GM18526 (cell line): ENCODE results near the gene GJD3.

Experiments
- POLR2A ChIP-seq: IDR thresholded peaks from 3 replicates; pipeline ENCODE4 v1.6.1; 2011; ENCODE audit not compliant: insufficient read length; ENCODE audit errors: extremely low read depth

The GJD3 gene

DNA sequence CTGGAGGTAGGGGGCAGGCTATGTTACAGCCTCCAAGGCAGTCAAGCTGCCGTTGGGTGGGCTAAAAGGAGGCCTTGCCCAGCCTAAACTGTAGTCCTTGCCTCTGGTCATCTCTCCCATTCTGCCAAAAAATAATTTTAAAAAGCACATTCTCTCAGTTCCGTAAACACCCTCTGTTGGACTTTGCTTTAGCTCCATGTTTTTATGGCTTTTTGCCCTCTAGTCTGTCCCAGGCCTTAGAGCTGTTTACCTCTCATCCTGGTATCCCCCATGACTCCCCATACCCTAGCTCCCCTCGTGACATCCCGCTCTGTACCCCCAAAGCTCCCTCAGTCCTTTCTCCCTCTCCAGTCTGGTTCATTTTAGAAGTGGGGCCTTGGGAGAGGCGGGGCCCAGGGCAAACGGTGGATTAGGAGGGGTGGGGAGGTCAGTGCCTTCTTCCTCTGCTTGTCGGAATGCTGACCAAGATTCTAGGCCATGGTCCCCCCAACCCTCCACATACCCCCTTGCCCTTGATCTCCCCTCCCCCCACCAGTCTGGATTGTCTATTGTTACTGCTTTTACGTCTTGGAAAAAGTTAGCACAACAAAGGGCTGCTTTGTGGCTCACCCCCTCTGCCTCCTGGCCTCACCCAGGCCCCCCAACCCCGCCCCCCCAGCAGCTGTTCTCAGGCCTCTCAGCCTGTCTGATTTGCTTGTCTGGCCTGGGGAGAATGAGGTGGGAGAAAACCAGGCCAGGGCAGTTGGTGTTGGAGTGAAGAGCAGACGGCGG, 18.4 kb downstream of the GJD3 start:
- TF ChIP-seq POLR2A = no peak

DNA sequence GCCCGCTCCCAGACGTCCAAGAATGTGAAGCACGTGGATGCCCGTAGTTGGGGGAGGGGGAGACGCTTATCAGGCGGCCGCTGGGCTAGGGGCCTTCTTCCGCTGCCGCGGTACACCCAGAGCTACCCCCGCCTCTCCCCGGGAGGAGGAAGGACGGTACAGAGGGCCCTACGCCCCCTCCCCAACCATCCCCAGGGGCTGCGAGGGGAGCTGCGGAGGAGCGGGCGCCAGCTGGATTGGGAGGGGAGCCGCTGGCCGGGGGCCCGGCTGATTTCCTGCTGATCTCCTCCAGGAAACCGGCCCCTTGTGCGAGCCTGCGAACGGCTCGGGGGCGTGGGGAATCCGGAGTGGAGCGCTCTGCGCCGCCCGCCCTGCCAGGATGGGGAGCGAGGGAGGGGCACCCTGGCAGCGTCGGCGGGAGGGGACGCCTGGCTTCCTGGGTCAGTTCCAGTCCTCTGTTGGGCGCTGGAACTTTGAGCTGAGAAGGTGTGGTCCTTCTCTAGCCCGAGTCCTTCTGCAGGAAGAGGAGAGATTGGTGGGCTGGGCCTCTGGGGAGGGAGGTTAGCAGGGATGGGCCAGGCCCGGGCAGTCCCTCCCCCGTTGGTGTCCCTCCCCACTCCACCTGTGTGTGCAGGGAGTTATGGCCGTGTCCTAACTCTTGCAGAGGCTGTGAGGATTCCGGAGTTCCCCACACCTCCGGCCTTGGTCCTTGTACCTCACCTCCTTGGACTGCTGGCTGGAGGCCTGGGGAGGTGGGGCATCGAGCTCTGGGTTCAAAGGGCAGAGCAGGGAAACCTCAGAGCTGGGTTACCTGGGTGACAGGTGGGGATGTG, 19.2 kb downstream of the GJD3 start:
- TF ChIP-seq POLR2A = no peak

DNA sequence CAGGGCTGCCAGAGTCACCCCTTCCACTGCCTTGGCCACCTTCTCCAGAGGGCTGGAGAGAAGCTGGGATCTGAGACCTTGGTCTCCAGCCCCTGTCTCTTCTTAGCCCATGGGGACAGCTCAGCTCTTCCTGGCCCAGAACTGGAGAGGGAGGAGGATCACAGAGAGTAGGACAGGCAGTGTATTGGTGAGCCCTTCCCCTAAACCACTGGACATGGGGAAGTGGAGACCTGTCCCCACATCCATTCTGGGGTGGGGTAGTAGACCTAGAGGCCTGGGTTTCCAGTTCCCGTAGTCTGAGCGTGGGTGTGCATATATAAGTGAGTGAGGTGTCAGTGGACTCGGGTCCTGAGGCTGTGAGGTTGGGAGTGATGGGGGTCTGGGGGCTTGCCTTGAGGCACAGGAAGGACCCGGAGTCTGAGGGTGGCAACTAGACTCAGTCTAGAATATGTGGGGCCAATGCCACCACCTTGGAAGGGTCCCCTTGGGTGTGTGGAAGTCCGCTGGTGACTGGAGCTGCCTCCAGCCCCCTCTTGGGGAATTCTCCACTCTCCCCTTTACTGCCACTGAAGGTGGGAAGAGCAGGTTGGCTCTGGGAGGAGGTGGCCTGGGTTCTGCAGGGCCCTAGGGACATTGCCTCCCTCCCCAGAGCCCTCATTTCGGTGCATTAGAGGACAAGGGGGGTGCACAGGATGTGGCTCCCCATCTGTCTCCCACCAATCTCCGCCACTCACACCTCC, 19.9 kb downstream of the GJD3 start:
- TF ChIP-seq POLR2A = no peak

DNA sequence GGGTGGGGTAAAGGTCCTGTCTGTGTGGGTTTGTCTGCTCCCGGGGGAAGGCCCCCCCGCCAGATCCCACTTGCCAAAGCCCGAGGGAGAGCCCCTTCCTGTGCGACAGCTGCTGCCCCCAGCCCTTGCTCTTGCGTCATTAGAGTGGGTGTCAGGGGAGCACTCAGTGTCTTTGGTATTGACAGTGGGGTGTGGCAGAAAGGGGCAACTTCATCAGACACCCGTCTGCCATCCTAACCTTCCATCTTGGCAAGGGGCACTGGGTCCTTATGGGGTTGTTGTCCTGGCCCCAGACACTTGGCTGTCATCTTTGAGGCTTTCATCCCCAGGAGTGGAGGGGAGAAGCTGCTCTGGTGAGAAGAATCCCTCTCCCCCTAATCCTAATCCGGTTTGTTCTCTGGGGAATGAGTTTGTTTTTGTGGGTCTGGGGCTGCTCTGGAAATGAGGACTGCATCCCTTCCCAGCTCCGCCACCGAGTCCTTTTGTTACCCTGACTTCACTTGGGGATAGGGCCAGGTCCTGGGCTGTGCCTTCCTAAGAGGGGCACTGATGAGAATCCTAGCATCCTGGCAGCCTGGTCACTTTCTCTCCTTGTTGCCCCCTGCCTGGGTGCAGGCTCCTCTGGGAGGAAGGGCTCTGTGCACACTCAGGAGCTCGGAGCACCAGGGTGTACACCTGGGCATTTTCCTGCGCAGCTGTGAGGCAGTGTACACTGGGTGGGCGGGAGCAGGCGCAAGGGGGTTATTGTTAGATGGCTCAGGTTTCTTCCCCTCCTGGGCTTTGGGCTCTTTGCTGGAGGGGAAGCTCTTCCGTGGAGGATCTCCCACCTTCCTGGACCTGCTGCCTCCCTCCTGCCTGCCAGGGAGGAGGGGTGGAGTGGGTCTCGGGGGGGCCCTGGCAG, 21.1 kb downstream of the GJD3 start:
- no peak for TF ChIP-seq POLR2A

DNA sequence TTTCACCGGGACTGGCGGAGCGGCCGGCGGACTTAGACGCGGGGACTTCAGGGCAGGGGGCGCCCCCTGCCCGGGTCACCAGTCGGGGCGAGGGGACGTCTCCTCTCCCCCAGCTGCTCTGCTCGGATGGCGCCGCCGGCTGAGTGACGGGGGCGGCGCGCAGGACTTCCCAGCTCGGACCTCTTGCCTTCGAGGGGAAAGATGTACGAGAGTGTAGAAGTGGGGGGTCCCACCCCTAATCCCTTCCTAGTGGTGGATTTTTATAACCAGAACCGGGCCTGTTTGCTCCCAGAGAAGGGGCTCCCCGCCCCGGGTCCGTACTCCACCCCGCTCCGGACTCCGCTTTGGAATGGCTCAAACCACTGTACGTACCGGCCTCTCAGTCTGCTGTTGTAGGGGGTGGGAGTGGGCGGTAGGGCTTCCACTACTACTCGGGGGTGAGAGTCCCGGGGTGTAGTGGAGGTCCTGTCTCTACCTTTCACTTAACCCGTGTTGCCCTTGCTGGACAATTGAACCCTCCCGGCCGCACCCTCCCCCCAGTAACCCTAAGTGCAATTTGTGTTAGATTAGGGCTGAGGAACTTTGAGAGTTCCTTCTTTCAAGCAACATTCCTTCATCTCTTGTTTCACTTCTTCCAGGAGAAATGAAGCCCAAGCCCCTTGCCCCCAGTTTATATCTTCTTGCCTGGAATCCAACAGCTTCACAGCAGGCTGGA, 21.9 kb downstream of the GJD3 start:
- TF ChIP-seq POLR2A = no peak

DNA sequence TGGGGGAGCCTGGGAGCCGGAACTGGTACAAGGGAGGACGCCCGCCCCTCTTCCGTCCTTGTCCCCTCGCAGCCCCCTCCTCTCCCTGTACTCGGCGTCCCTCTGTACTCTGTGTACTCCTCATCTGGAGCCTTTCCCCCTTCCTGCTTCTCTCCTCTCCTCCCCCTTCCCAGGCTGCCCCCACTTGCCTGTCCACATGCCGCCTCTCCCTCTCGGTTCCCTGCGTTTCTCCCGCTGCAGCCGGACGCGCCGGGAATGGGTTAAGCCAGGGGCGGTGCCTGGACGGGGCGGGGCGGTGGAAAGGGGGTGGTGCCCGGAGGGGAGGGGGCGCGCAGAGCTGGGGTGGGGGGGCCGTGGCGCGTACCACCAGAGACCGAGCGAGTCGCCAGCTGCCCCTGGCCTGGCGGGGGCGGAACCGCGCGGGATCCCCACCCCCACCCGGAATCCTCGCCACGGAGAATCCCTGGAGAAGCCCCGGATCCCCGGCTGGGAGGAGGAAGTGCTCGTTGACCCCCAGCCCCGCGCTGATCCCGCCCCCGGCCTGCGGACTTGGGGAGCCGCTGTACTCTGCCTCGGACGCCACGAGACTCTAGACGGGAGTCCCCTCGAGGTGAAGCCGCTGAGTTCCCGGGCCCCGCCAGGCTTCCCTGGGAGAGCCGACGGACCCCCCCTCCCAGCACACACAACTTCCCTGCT, 22.6 kb downstream of the GJD3 start:
- no peak for TF ChIP-seq POLR2A

DNA sequence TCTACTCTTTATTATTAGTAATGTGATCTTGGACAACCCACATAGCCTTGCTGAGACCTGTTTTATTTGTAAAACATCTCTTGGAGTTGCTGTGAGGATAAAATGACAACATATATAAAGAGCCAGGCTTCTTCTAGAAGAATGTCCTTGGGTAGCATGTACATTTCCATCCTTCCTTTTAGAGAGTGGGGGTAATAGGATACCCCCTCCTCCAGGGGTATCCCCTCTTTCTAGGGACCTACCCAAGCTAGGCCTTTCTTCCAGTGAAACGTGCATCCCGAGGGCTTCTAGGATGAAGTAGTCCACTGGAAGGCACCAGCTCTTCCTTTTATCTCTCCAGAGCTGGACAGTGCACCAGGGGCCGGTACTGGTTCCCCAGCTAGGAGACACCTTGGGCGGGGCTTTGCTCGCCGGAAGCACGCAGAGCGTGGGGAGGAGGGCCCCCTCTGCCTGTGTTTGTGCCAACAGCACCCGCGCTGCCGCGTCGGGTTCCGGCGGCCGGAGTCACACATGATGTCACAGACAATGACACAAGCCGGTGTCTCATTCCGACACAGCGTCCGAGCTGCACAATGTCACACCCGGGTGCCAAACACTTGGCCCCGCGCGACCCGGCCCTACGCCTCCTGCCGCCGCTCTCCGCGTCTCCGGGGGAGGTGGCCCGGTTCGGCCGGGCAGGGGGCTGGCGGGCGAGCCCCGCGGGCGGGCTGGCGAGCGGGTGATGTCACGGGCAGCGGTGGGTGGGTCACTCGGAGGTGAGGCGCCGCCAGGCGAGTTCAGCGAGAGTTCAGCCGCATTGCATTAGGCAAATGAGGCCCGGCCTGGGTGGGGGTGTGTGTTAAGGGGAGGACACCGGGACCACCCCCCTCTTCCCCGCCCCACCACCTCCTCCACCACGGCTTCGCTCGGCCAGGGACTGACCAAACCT, 23.4 kb downstream of the GJD3 start:
- no peak for TF ChIP-seq POLR2A

DNA sequence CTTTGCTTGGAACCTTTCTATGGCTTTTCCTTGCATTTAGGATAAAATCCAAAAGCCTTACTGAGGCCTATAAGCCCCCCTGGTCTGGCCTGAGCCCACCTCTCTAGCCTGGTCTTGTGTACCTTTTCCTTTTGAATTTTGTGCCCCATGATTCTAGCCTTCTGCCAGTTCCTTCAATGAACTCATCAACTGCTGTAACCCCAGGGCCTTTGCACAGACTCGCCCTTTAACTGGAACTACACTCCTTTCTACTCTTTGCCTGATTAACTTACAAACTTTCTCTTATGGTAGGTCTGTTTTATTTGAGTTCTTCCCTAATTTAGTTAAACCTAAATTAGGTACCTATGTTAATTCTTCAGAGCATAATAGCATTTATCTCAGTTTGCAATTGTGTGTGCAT, 24.2 kb downstream of the GJD3 start:
- no peak for TF ChIP-seq POLR2A

DNA sequence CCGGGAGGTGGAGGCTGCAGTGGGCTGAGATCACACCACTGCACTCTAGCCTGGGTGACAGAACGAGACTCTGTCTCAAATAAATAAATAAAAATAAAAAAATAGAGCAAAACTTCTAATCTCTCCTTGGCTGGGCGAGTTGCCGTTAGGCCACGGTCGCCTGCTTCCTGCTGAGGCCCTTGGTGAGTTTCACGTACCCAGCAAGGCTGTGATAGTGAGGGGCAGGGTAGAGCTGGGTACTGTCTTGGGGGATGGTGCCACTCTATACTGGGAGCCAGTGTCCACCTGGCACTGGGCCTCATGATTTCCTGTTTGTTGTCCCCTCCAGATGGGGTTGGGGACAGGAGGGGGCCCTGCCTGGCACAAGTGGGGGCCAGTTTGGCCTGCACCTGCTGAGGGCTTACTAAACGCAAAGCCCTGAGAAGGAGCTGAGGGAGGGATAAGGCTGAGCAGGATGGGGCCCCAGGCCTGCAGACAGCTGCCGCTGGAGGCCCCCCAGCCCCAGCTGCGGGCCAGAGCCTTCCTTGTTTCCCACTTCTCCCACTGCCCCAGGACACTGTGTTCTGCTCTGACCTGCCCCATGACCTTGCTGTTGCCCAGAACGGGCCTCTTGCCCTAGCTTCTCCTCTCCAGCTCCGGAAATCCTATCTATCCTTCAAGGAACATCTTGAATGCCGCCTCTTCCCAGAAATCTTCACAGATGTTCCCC, 25.4 kb downstream of the GJD3 start:
- no peak for TF ChIP-seq POLR2A

DNA sequence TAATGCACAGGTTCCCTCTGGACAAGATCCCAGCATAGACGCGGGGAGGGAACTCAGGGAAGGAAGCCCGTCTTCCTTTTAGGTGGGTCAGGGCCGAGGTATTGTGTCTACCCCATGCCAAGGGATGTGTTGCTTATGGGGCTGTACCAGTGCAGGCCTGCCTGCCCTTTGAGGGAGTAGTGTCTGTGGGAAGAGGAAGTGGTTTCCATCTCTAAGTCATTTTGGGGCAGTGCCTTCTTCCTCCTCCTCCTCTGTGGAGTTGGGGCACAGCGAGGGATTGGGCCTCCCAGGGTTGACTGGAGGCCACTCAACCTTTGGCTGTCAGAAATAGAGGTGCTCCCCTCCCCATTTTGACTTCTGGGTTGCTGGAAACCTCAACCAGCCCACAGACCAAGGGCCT, 26.5 kb downstream of the GJD3 start:
- TF ChIP-seq POLR2A = no peak

DNA sequence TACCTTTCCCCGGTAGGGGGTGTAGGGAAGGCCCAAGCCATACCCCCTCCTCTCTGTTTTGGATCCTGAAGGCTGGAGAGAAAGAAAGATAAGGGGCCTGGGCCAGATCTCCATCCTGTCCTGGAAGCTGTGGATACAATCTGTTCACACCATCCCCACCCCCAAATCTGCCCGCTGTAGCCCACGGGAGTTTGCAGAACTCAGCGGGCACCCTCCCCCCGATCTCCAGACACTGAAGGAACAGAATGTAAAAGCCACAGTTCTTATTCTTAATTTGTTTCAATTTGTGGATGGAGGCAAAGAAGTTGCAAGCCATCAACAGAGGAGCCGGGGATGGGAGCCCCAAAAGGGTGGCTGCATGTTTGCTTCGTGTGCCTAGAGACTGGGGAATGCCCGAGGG, 27.2 kb downstream of the GJD3 start:
- TF ChIP-seq POLR2A = no peak

DNA sequence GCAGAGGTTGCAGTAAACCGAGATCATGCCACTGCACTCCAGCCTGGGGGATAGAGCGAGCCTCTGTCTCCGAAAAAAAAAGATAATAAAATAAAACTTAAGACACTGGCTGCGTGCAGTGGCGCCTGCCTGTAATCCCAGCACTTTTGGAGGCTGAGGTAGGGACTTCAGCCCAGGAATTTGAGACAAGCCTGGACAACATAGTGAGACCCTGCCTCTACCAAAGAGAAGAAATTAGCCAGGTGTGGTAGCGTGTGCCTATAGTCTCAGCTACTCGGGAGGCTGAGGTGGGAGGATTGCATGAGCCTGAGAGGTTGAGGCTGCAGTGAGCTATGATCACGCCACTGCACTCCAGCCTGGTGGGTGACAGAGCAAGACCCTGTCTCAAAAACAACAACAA, 28.9 kb downstream of the GJD3 start:
- no peak for TF ChIP-seq POLR2A
